Activated naive CD8-positive, alpha-beta T cell treated with anti-CD3 and anti-CD28 coated beads, Interleukin-2, amount 50 U/mL, for 16 hours (primary cell): Measurements from ENCODE around the gene CDR2L.

ENCODE experiments used
- DNase-seq: peaks from one replicate; pipeline ENCODE4 v3.0.0-alpha.2; 2020; ENCODE audit warnings: low read depth, low spot score

Gene CDR2L

GRCh38 chr17:74987418-74987908 lies at the start of gene CDR2L:
Gene CDR2L (plus strand): TSS chr17:74987632. CDS start chr17:74988044, 412 bp downstream.
- DNase-seq, result peak; percentile 81

DNA sequence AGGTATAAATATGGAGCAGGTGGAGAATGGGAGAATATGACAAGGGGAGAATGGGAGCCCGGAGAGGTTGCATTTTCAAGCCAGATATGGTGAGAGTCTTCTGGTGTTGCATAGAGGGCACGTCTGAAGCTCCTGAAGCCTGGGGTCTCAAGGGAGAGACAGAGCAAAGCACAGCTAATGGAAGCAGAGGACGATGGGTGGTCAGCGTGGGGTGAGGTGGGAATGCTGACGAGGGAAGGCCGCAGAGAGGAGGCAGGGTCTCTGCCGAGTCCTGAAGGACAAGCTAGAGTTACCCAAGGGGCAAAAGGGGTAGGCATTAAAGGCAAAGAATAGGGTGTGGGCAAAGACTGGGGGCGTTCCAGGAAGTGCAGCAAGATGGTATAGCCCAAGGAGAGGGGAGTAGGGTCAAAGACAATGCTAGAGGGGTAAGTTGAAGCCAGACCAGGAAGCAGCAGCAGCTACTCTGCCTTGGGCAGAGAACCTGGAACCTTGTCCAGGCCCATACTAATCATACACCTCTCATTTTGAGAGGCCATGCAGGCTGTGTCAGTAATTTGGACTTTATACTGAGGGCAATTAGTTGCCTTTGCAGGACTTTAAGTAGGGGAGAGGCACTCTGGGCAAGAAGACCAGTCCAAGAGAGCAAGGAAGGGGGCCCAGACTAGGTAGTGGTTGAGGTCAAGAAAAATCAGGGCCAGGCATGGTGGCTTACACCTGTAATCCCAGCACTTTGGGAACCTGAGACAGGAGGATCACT lies 49.1 kb upstream of the CDR2L start:
- no peak for DNase-seq

DNA sequence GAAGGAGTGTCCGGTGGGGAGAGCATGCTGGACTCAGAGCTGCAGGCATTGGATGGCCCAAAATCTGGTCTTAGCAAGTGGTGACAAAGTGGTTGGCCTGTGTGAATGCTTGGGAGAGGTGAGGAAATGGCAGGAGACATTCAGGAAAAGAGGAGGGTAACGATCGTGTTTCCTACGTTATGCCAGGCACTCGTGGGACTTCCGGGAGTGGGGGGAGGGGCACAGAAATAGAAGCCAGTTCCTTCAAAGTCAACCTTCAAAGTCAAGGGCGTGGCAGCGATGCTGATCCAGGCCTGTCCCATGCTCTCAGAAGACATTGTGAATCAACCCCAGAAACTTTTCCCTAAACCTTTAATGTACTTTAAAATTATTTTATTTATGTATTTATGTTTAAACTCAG lies 47.9 kb upstream of the CDR2L start:
- DNase-seq, result no peak

DNA sequence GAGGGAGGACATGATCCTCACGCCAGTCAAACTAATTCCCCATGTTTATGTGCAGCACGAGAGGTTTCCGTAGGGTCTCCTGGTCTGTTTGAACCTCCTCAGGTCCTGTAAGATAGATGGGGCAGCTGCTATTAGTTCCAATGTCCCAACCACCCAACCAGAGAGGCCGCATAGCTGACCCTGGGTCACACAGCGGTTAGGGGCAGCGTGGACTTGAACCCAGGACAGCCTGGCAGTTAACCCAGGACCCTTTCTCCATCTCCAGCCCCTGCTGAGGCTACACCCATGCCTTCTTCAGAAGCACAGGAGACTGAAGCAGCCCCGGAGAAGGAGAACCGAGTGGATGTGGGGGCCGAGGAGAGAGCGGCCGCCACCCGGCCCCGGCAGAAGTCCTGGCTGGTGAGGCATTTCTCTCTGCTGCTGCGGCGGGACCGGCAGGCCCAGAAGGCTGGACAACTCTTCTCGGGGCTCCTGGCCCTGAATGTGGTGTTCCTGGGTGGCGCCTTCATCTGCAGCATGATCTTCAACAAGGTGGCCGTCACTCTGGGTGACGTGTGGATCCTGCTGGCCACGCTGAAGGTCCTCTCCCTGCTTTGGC lies 46.2 kb upstream of the CDR2L start:
- no peak for DNase-seq

GRCh38 chr17:74943808-74944522 lies 43.5 kb upstream of the CDR2L start:
- DNase-seq, result no peak

DNA sequence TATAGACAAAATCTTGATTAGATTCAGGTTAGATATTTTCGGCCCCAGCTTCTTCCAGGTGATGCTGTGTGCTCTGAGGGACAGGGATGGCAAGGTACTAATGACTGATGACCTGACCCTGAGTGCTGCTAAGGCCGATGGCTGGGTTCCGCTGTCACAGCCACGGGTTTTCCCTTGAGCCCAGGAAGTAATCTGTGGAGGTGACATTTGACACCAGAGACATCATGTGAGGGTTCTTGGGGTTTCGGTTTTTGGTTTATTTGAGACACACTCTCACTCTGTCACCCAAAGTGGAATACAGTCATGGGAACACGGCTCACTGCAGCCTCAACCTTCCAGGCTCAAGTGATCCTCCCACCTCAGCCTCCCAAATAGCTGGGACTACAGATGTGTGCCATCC lies 41.9 kb upstream of the CDR2L start:
- no peak for DNase-seq

- DNase-seq, result no peak
Measured at GRCh38 chr17:74946641-74947040, 40.8 kb upstream of the CDR2L start.

- no peak for DNase-seq
Measured at GRCh38 chr17:74947041-74947754, 40.2 kb upstream of the CDR2L start.

DNA sequence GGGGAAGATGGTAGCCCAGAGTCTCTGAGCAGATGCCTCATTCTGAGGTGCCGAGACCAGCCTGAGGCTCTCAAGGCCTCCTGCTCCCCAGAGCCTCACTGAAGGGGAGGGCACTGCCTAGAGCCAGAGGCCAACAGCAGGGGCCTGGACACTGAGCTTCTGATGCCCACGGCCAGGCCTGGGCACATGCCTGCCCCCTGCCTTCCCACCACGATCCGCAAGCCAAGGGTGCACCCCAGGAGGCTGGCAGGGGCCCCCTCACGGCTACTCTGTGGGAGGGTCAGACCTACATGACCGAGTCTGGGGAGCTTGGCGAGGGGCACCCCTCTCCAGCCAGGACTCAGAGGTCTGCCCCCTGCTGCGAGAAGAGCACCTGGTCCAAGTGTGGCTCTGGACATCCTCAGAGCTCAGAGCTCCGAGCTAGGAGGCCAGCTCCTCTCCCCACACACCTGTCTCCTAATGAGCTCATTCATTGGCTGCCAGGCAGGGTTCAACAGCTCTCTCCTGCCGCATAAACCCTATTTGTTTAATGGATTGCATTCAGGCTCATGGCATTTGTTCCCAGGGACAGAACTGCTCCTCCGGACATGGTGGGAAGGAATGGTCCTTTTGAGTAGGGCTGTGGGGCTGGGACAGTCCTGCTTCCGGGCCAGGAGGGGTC lies 37.8 kb upstream of the CDR2L start:
- DNase-seq, result no peak

DNA sequence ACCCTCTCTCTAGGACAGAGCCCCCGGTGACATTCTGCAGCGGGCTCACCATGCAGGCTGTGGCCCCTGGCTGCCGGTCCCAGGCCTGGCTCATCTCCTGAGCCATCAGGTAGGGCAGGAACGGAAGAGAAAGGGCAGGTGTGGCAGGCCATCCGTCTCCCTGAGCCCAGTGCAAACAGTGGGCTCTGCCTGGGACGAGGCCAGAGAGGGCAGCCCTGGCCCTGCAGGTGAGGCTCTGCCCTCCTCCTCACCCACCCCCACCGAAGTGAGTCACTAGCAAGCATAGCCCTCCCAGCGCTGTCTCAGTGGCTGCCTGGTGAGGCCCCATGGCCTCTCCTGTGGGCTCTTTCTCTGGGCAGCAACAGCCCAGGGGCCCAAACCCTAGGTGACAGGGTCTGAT lies 37.2 kb upstream of the CDR2L start:
- DNase-seq, result no peak

DNA sequence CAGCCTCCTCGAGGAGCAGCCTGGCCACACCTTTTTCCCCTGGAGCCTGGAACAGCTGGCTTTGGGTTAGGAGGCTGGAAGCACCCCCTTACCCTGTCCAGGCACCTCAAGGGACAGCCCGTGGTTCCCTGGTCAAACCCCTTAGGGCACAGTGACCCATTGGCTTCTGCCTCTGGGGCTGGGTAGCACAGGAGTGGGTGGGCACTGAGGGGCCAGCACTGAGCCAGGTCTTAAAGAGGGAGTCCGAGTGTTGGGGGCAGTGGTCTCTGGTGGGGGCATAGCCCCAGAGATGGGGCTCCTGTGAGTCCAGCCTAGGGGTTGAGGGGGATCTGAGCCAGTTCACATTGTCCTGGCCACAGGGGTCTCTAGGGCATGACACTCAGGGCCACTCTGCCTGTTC lies 36.4 kb upstream of the CDR2L start:
- DNase-seq, result no peak

DNA sequence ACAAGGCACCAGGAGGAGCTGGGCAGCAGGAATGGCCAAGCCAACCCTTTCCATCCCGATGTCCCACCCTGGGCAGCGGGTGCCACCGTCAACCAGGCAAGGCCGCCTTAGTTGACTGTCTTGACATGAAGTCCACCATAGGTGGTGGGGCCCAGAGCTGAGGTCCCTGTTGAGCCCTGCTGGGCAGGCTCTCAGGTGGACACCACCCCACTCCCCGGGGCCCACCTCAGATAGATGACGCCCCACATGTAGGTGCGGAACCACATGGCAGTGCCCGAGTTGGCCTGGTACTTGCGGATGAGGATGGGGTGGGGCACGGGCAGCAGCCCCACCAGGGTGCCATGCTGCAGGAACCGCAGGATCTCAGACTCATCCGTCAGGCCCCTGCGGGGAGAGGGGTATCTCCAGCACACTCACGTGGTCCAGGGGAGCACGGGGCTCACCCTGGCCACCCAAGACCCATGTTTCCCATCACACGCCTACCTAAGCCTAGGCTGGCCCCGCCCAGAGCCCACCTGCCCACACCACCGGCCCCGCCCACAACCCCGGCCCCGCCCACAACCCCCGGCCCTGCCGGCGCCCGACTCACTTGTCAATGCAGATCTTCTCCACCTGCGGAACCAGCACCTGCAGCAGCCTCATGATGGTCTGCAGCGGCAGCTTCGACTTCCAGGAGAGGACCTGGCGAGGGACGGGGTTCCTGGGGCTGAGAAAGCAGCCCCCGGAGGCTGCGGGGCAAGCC lies 35.6 kb upstream of the CDR2L start:
- DNase-seq, result no peak

- no peak for DNase-seq
Measured at GRCh38 chr17:74952431-74953133, 34.9 kb upstream of the CDR2L start.

- no peak for DNase-seq
Measured at GRCh38 chr17:74953134-74953687, 34.2 kb upstream of the CDR2L start.

DNA sequence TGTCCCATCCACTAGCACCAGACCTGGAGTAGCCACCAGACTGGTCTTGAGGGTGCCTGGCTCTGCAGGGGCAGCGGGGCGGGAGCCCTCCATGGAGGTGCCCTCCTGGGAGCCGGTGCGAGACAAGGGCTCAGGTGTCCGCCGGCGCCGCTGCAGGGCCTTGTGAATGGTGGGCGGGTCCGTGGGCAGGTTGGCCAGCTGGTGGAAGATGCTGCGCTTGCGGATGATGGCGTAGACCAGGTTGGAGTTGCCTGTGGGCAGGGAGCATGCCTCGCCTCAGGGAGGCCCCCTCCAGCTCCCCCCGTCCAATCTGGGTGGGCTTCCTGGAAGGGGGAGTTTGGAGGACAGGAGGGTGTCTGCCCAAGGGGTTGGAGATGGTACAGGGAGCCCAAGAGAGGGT lies 33.3 kb upstream of the CDR2L start:
- DNase-seq, result no peak

GRCh38 chr17:74954665-74955421 lies 32.6 kb upstream of the CDR2L start:
- DNase-seq, result no peak

- DNase-seq, result no peak
Measured at GRCh38 chr17:74956093-74956492, 31.3 kb upstream of the CDR2L start.

DNA sequence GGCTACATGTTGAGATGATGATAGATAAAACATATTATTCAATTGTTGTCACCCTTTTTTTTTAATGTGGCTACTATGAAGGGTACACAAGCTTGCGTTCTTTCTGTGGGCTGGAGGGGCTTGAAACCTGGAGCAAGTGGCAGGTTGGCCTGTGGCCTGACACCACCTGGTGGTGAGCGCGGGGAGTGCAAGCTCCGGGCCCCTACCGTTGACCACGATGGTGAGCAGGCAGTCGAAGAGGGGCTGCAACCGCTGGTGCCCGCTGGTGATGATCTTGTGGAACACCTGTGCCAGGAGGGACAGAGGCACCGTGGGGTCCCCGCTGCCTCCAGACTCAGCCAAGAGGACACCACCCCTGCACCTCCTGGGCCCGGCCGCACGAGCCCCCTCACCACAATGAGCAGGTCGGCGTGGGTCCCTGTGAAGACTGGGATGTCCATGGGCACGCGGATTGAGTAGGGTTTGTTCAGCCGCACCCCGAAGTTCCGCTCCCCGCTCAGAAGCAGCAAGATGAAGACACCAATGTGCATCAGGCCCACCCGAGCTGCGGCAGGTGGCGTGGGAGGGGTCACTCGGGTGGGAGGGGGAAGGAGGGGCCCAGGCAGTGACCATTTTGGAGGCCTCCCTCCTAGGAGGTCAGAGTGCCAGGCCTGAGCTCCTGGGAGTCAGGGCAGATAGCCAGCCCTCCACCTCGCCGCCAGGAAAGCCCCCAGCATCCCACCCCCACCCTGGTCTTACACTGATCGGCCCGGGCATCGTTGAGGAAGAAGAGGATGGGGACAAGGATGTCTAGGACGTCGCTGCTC lies 29.3 kb upstream of the CDR2L start:
- DNase-seq, result peak; percentile 57
